H9 (cell line): Measurements from ENCODE around the gene SLC29A2. TPM values are rescaled to one million over a fixed set of nuclear protein-coding genes. Genes with fewer than 3 reads are reported as not detected.

Experiments
- DNase-seq: peaks from one replicate; pipeline ENCODE4 v3.0.0-alpha.2; 2017
- H2AFZ ChIP-seq: one replicate; pipeline ENCODE4 v1.6.1; 2013; ENCODE audit warnings: mild to moderate bottlenecking, low read length, control low read depth, moderate library complexity
- H2AK5ac ChIP-seq: 2 replicates; pipeline ENCODE4 v1.6.1; 2013; ENCODE audit warnings: low read length, control low read depth, mixed read lengths; ENCODE audit not compliant: insufficient read length
- H2BK120ac ChIP-seq: one replicate; pipeline ENCODE4 v1.6.1; 2013; ENCODE audit warnings: low read depth, mild to moderate bottlenecking, low read length, control low read depth, inconsistent platforms; ENCODE audit not compliant: poor library complexity, severe bottlenecking
- H2BK12ac ChIP-seq: 2 replicates; pipeline ENCODE4 v1.6.1; 2013; ENCODE audit warnings: low read length, control low read depth, mixed read lengths, low read depth; ENCODE audit not compliant: insufficient read length
- H2BK15ac ChIP-seq: 2 replicates; pipeline ENCODE4 v1.6.1; 2013; ENCODE audit warnings: low read depth, low read length, control low read depth
- H2BK20ac ChIP-seq: one replicate; pipeline ENCODE4 v1.6.1; 2013; ENCODE audit warnings: low read depth, mild to moderate bottlenecking, low read length, control low read depth, inconsistent platforms; ENCODE audit not compliant: poor library complexity, severe bottlenecking
- H2BK5ac ChIP-seq: 2 replicates; pipeline ENCODE4 v1.6.1; 2013; ENCODE audit warnings: low read length, control low read depth, mixed read lengths; ENCODE audit not compliant: insufficient read length
- H3K14ac ChIP-seq: 2 replicates; pipeline ENCODE4 v1.6.1; 2013; ENCODE audit warnings: low read length, control low read depth; ENCODE audit not compliant: insufficient read depth
- H3K18ac ChIP-seq: 2 replicates; pipeline ENCODE4 v1.6.1; 2013; ENCODE audit warnings: low read depth, mild to moderate bottlenecking, mixed read lengths, low read length, control low read depth; ENCODE audit not compliant: insufficient read length
- H3K23ac ChIP-seq: 2 replicates; pipeline ENCODE4 v1.6.1; 2013; ENCODE audit warnings: low read length, control low read depth, mixed read lengths, low read depth; ENCODE audit not compliant: insufficient read length
- H3K23me2 ChIP-seq: 2 replicates; pipeline ENCODE4 v1.6.1; 2013; ENCODE audit warnings: low read depth, mild to moderate bottlenecking, mixed read lengths, low read length, control low read depth; ENCODE audit not compliant: insufficient read length, poor library complexity, severe bottlenecking
- H3K27ac ChIP-seq: 2 replicates; pipeline ENCODE4 v1.5.1; 2013; ENCODE audit warnings: low read length, control low read depth, mixed read lengths, low read depth; ENCODE audit not compliant: insufficient read length
- H3K27me3 ChIP-seq: 2 replicates; pipeline ENCODE4 v1.6.1; 2013; ENCODE audit warnings: low read length, control low read depth, inconsistent platforms; ENCODE audit not compliant: insufficient read depth
- H3K4ac ChIP-seq: 2 replicates; pipeline ENCODE4 v1.6.1; 2013; ENCODE audit warnings: low read depth, mild to moderate bottlenecking, control low read depth, inconsistent platforms, low read length, moderate library complexity
- H3K4me1 ChIP-seq: 2 replicates; pipeline ENCODE4 v1.6.1; 2013; ENCODE audit warnings: low read length, control low read depth, inconsistent platforms; ENCODE audit not compliant: insufficient read depth
- H3K4me2 ChIP-seq: 2 replicates; pipeline ENCODE4 v1.6.1; 2013; ENCODE audit warnings: low read length, control low read depth, mixed read lengths; ENCODE audit not compliant: insufficient read length, insufficient read depth
- H3K56ac ChIP-seq: 2 replicates; pipeline ENCODE4 v1.6.1; 2013; ENCODE audit warnings: low read depth, mild to moderate bottlenecking, mixed read lengths, low read length, control low read depth; ENCODE audit not compliant: insufficient read length
- H3K79me1 ChIP-seq: 2 replicates; pipeline ENCODE4 v1.6.1; 2013; ENCODE audit warnings: low read depth, mild to moderate bottlenecking, moderate library complexity, low read length, control low read depth, inconsistent platforms; ENCODE audit not compliant: insufficient read depth, poor library complexity, severe bottlenecking
- H3K79me2 ChIP-seq: 2 replicates; pipeline ENCODE4 v1.6.1; 2013; ENCODE audit warnings: low read length, control low read depth, inconsistent platforms; ENCODE audit not compliant: insufficient read depth
- H3K9ac ChIP-seq: 2 replicates; pipeline ENCODE4 v1.6.1; 2013; ENCODE audit warnings: low read length, control low read depth, mixed read lengths; ENCODE audit not compliant: insufficient read length; ENCODE audit errors: extremely low read depth
- H3K9me3 ChIP-seq: one replicate; pipeline ENCODE4 v1.6.1; 2013; ENCODE audit warnings: low read depth, low read length, inconsistent platforms; ENCODE audit not compliant: control insufficient read depth
- H3T11ph ChIP-seq: one replicate; pipeline ENCODE4 v1.6.1; 2013; ENCODE audit warnings: mild to moderate bottlenecking, low read length, control low read depth, inconsistent platforms
- H4K20me1 ChIP-seq: one replicate; pipeline ENCODE4 v1.6.1; 2013; ENCODE audit not compliant: control insufficient read depth, insufficient read length, insufficient read depth
- H4K5ac ChIP-seq: 2 replicates; pipeline ENCODE4 v1.6.1; 2013; ENCODE audit warnings: low read depth, mild to moderate bottlenecking, mixed read lengths, low read length, control low read depth; ENCODE audit not compliant: insufficient read length
- H4K8ac ChIP-seq: replicated peaks from 2 replicates; pipeline ENCODE4 v1.6.1; 2013; ENCODE audit warnings: low read length, control low read depth, mixed read lengths, low read depth; ENCODE audit not compliant: insufficient read length
- H4K91ac ChIP-seq: 2 replicates; pipeline ENCODE4 v1.6.1; 2013; ENCODE audit warnings: low read depth, mild to moderate bottlenecking, moderate library complexity, mixed read lengths, low read length, control low read depth; ENCODE audit not compliant: insufficient read length
- H3K27ac Mint-ChIP-seq, 3 experiments: 2 replicates in 2 of 3; 3 replicates in 1 of 3; pipeline ENCODE4 v1.8.0; 2020 to 2021; ENCODE audit warnings: mixed read lengths in 3 of 3, mild to moderate bottlenecking in 1 of 3, moderate library complexity in 1 of 3
- H3K27me3 Mint-ChIP-seq: 2 replicates; pipeline ENCODE4 v1.8.0; 2021; ENCODE audit warnings: low read depth, mild to moderate bottlenecking, moderate library complexity, mixed read lengths
- H3K36me3 Mint-ChIP-seq, 3 experiments: 2 replicates in 2 of 3; 3 replicates in 1 of 3; pipeline ENCODE4 v1.8.0; 2020 to 2021; ENCODE audit warnings: low read depth in 3 of 3, mixed read lengths in 3 of 3; ENCODE audit not compliant: insufficient read depth in 1 of 3
- H3K4me1 Mint-ChIP-seq, 2 experiments: 2 replicates each; pipeline ENCODE4 v1.8.0; 2020; ENCODE audit warnings: mixed read lengths in 2 of 2
- H3K4me3 Mint-ChIP-seq, 2 experiments: 2 replicates in 1 of 2; 3 replicates in 1 of 2; pipeline ENCODE4 v1.8.0; 2020 to 2021; ENCODE audit warnings: mild to moderate bottlenecking in 2 of 2, mixed read lengths in 2 of 2, moderate library complexity in 1 of 2
- H3K9me3 Mint-ChIP-seq, 2 experiments: 2 replicates in 1 of 2; 3 replicates in 1 of 2; pipeline ENCODE4 v1.8.0; 2020; ENCODE audit warnings: mild to moderate bottlenecking in 2 of 2, mixed read lengths in 2 of 2, moderate library complexity in 1 of 2
- WGBS: extraction: QIAGEN DNeasy Blood & Tissue Kit; methylation state at CpG from one replicate; pipeline ENCODE4 v1.1.7; 2013; ENCODE audit warnings: missing lambda C conversion rate, low lambda C conversion rate, mixed read lengths; ENCODE audit not compliant: insufficient read length; ENCODE audit errors: extremely low coverage; 5-methylcytosine and 5-hydroxymethylcytosine counted together
- total RNA-seq: library from RNA; stranded (reverse); gene quantifications from 2 replicates; pipeline ENCODE4 v1.2.1, GENCODE V29; 2021
- TF ChIP-seq, protein P1 (sequence below): fragments of 200-600 bp; sonication (generic); conservative IDR thresholded peaks from 3 replicates; pipeline ENCODE4 v1.8.0; 2021; ENCODE audit warnings: antibody characterized with exemption, mild to moderate bottlenecking

The SLC29A2 gene
- total RNA-seq, 1 experiment from 2014 or later, result 29.8 TPM

DNA sequence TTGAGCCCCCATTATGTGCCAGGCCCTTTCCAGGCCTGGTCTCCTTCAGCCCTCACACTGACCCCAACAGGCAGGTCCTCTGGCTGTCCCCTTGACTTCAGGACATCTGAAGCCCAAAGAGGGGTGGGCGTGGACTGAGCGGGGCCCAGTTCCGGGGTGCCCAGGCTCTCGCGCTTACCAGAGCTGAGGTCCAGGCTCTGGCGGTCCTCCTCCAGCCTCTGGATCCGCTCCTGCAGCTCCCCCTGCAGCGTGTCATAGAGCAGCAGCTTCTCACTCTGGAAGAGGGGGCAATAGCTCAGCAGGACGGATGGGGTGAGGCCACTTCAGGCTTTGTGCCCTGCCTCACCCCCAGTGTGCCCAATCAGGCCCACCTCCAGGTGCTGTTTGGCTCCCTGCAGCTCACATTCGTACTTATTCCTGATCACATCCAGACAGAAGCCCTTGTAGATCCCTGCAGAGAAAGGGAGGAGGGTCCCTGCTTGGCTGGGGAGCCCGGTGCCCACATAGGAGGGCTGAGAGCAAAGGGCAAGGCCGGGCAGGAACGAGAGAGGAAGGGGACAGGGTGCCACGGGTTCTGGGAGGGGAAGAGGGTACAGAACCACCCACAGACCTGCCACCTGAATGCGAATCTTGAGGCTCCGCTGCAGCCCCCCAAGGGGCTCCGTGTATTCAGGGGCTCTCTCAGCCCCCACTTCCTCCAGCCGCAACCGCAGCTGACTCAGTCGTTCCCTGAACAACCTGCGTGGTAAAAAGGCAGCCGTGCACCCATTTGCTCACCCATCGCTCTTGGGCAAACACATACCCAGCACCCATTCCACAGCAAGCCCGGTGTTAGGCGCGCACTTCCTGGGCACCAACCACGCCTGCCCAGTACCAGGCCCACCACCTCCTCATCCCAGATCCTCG lies 30.7 kb downstream of the SLC29A2 start:
- Histone ChIP-seq H3K14ac (no peak overlapping the region), H2AK5ac (no peak overlapping the region), H3K9ac (no peak overlapping the region), H3K4me2 (no peak overlapping the region), H3K4ac (no peak overlapping the region), H2BK15ac (no peak overlapping the region), H2BK120ac (no peak overlapping the region), H2BK12ac (no peak overlapping the region), H3K27me3 (no peaks in the 10 kb centered on the region), H2BK5ac (no peak overlapping the region), H4K8ac (no peak overlapping the region), H3K79me2 (peaks cover 2% of the 10 kb centered on the region; the same call in 1 of the 2 replicates), H3K9me3 (no peaks in the 10 kb centered on the region), H4K20me1 (peaks cover 3% of the 10 kb centered on the region), H3K27ac (no peak overlapping the region), H3K23ac (no peak overlapping the region), H4K91ac (no peak overlapping the region), H3K23me2 (peaks cover 4% of the 10 kb centered on the region), H3T11ph (no peak overlapping the region), H2BK20ac (no peak overlapping the region), H3K56ac (no peak overlapping the region), H3K18ac (no peak overlapping the region), H2AFZ (no peak overlapping the region), H3K4me1 (no peaks in the 10 kb centered on the region), H3K79me1 (no peaks in the 10 kb centered on the region), H4K5ac (no peak overlapping the region)
- Mint-ChIP-seq H3K4me3 (0 out of 5 replicates have a peak overlapping the region, but pooled peaks of 1 of the 2 experiments have one; percentile 14), H3K9me3 (no peaks in the 10 kb centered on the region), H3K27ac (peak overlapping the region in 1 of 3 experiments; percentile 79; a peak in 1 of 7 replicates), H3K36me3 (peaks cover 12 to 35% (median 27%) of the 10 kb centered on the region in 3 experiments; a peak in 6 of 7 replicates), H3K27me3 (no peaks in the 10 kb centered on the region), H3K4me1 (peaks cover 32 to 33% of the 10 kb centered on the region in 2 experiments)
- DNase-seq, result no peak
- TF ChIP-seq, protein P1, sequence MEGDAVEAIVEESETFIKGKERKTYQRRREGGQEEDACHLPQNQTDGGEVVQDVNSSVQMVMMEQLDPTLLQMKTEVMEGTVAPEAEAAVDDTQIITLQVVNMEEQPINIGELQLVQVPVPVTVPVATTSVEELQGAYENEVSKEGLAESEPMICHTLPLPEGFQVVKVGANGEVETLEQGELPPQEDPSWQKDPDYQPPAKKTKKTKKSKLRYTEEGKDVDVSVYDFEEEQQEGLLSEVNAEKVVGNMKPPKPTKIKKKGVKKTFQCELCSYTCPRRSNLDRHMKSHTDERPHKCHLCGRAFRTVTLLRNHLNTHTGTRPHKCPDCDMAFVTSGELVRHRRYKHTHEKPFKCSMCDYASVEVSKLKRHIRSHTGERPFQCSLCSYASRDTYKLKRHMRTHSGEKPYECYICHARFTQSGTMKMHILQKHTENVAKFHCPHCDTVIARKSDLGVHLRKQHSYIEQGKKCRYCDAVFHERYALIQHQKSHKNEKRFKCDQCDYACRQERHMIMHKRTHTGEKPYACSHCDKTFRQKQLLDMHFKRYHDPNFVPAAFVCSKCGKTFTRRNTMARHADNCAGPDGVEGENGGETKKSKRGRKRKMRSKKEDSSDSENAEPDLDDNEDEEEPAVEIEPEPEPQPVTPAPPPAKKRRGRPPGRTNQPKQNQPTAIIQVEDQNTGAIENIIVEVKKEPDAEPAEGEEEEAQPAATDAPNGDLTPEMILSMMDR, result no peak
- WGBS, result no CpG with 5 or more reads among the region's 28 CpGs
